ENCODE results near the gene IQCK. TPM values are rescaled to one million over a fixed set of nuclear protein-coding genes. Genes with fewer than 3 reads are reported as not detected.

Gene IQCK
- total RNA-seq, 2 donors from 2014 or later = 7.5 to 14.4 TPM

GRCh38 chr16:19696328-19696727 is 21.7 kb upstream of the IQCK start:
- H3K36me3 ChIP-seq = peaks cover 11% of the 10 kb centered on the region
- H3K9me3 ChIP-seq = no peaks in the 10 kb centered on the region
- H3K4me1 ChIP-seq = peaks cover 3 to 53% of the 10 kb centered on the region in 2 donors
- H3K27me3 ChIP-seq = no peaks in the 10 kb centered on the region
- H3K27ac ChIP-seq = peak overlapping the region; percentile 73 to 79
- no peak overlapping the region for H3K4me3 ChIP-seq
- DNase-seq (ENCODE audit: low spot score) = peak; percentile 93
- TF ChIP-seq CTCF (IDR thresholded peaks at IDR 0.05) = no peak

GRCh38 chr16:19696961-19697360 is 21.1 kb upstream of the IQCK start:
- TF ChIP-seq CTCF (IDR thresholded peaks at IDR 0.05) = no peak
- peak overlapping the region; percentile 73 to 79 for H3K27ac ChIP-seq
- peaks cover 9% of the 10 kb centered on the region for H3K36me3 ChIP-seq
- no peaks in the 10 kb centered on the region for H3K9me3 ChIP-seq
- peaks cover 3 to 50% of the 10 kb centered on the region in 2 donors for H3K4me1 ChIP-seq
- DNase-seq (ENCODE audit: low spot score) = no peak
- no peaks in the 10 kb centered on the region for H3K27me3 ChIP-seq
- no peak overlapping the region for H3K4me3 ChIP-seq

- no peak for TF ChIP-seq CTCF (IDR thresholded peaks at IDR 0.05)
- Histone ChIP-seq H3K4me1 (peaks cover 3 to 50% of the 10 kb centered on the region in 2 donors), H3K9me3 (no peaks in the 10 kb centered on the region), H3K36me3 (peaks cover 17% of the 10 kb centered on the region), H3K4me3 (no peak overlapping the region), H3K27ac (peak overlapping the region; percentile 73 to 79), H3K27me3 (no peaks in the 10 kb centered on the region)
- no peak for DNase-seq (ENCODE audit: low spot score)
Observed at GRCh38 chr16:19697756-19698318, 20.2 kb upstream of the IQCK start.

- Histone ChIP-seq H3K27ac (peak overlapping the region in 1 of 2 donors; percentile 73), H3K36me3 (peaks cover 24% of the 10 kb centered on the region), H3K4me1 (peaks cover 3 to 50% of the 10 kb centered on the region in 2 donors), H3K9me3 (no peaks in the 10 kb centered on the region), H3K27me3 (no peaks in the 10 kb centered on the region), H3K4me3 (no peak overlapping the region)
- TF ChIP-seq CTCF (IDR thresholded peaks at IDR 0.05) = no peak
- DNase-seq (ENCODE audit: low spot score) = no peak
Observed at GRCh38 chr16:19698480-19699465, 19.3 kb upstream of the IQCK start.

- Histone ChIP-seq H3K4me3 (no peak overlapping the region), H3K36me3 (peaks cover 31% of the 10 kb centered on the region), H3K27ac (peak overlapping the region in 1 of 2 donors; percentile 43), H3K4me1 (peaks cover 4 to 50% of the 10 kb centered on the region in 2 donors), H3K27me3 (no peaks in the 10 kb centered on the region), H3K9me3 (no peaks in the 10 kb centered on the region)
- TF ChIP-seq CTCF (IDR thresholded peaks at IDR 0.05) = no peak
- DNase-seq (ENCODE audit: low spot score) = no peak
Observed at GRCh38 chr16:19699472-19699871, 18.6 kb upstream of the IQCK start.

Measured in right atrium auricular region (tissue), 2 donors.